IPS-NIHi7 (cell line): ENCODE measurements around the gene RNF10.
A peak's percentile ranks its signal among the peaks of the same experiment; 100 is the strongest.
"Not testable (repeated sequence)": the region's sequence is repeated elsewhere in the genome, so short reads cannot be mapped to it uniquely, and the experiment has no call there.

Source experiments
- DNase-seq: peaks from one replicate; pipeline ENCODE4 v3.0.0; 2012; ENCODE audit warnings: mixed read lengths; ENCODE audit errors: extremely low spot score

The RNF10 gene

GRCh38 chr12:120614848-120615247 is 80.7 kb downstream of the RNF10 start:
- DNase-seq, result no peak

GRCh38 chr12:120617193-120617592 is 83.0 kb downstream of the RNF10 start:
- DNase-seq, result not testable (repeated sequence)

GRCh38 chr12:120617767-120618166 is 83.6 kb downstream of the RNF10 start:
- DNase-seq, result not testable (repeated sequence)

DNA sequence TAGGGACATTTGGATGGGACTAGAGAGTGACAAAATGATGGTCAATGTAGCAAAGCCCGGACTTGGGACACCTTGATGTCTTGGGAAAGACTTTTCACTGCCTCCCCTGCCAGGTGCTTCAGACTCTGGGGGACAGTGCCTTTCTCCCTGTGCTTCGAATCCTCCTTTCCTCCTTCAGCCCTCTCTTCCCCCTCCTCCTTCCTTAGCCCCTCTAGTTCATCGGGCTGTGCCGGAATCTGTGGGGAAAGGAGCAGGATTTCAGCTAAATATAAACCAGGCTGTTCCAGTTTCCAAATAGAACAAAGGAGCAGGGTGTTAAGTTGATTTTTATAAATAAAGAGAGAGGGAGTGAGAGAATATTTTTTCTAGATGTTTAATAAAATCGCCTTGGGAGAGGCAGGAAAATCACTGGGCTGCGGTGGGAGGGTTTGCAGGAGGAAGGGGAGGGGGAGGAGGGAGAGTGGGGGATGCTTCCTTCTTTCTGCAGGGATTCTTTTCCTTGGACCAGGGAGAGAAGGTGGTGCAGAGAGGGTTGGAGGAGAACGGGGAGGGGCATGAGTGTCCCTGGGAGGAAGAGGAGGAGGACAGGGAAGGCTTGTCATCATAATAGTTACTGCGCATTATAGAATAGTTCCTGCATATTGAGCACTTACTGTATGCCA is 84.9 kb downstream of the RNF10 start:
- no peak for DNase-seq

DNA sequence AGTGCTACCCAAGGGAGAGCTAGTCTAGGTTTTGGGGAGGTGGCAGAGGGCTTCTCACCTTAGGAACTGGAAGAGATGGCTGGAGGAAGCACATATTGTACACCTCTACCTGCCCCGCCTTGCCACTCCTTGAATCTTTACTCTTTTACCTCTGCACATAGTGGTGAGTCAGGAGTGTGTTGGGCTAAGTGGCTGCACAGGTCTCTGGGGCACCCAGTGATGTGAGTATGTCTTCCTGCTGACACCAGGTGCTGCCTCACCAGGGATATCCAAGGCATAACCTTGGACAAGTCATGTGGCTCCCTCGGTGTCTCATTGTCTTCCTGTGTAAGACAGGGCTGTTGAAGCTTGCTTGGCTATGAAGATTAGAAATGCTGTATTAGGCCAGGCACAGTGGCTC is 86.5 kb downstream of the RNF10 start:
- no peak for DNase-seq

DNA sequence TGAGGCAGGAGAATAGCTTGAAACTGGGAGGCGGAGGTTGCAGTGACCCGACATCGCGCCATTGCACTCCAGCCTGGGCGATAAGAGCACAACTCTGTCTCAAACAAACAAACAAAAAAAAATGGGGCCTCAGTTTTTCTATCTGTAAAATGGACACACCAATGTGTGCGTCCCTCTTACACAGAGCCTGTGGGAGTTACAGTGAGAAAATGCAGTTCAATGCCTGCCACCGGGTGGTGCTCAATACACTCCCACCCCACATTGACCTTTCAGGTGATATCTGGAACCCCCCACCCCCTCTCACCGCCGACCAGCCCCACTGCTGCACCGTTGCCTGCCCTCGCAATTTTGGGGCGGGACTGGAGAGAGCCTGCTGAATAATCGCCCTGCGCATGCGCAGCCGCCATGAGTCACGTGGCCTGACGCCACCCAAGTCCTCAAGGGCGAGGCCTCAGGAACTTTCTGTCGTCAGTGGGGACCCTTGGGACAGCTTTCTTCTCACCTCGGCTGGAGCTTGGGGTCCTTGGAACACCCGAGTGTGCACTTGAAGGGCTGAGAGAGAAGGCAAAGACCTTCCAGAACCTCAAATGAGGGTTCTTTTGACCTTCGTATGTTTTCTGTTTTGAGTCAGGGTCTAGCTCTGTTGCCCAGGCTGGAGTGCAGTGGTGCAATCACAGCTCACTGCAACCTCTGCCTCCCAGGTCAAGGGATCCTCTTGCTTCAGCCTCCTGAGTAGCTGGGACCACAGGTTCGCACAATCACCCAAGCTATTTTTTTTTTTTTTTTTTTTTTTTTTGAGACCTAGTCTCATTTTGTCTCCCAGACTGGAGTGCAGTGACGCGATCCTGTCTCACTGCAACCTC is 91.6 kb downstream of the RNF10 start:
- DNase-seq, result peak; percentile 69
